Glomerular endothelial cell (primary cell): ENCODE results near the gene PDGFA. TPM values are rescaled to one million over a fixed set of nuclear protein-coding genes. Genes with fewer than 3 reads are reported as not detected.

Source experiments
- DNase-seq: peaks from one replicate; pipeline ENCODE4 v3.0.0-alpha.2; 2011; ENCODE audit warnings: low read depth, low spot score; ENCODE audit errors: extremely low read depth
- total RNA-seq: library from RNA; depleted of rRNA; stranded (reverse); fragments of >200 nt; gene quantifications from 2 replicates; pipeline ENCODE4 v1.2.3, GENCODE V29; 2015

Gene PDGFA
- total RNA-seq, 1 donor from 2014 or later = 44.5 TPM

DNA sequence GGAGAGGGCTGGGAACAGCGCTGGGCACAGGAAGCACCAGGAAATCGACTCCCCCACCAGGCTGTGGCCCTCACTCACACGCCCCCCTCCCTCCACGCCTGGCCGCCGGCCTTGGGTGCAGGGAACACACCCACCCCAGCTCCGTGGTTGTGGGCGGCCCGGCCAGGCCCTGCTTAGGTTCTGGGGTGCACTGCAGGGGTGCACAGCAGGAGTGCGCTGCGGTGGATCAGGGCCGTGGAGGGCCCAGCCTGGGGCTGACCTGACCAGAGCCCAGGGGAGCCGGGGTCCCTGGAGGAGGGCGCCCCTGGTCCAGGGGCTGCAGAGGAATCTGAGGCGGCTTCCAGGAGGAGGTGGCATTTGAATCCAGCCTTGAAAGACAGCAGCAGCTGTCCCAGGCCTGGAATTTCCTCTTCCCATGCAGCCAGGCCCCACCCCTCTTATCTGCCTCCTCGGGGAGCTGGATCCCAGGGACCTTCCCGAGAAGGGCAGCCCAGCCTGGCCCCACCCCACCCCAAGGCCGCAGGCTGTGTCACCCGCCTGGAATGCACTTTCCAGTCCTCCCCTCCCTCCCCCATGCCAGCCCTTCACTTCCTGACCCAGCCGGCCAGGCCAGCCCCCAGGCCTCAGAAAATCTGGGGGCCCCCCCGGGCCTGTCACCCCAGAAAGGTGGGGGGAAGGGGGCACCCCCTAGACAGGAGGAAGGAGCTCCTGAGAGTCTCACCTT is 18.4 kb upstream of the PDGFA start:
- no peak for DNase-seq

DNA sequence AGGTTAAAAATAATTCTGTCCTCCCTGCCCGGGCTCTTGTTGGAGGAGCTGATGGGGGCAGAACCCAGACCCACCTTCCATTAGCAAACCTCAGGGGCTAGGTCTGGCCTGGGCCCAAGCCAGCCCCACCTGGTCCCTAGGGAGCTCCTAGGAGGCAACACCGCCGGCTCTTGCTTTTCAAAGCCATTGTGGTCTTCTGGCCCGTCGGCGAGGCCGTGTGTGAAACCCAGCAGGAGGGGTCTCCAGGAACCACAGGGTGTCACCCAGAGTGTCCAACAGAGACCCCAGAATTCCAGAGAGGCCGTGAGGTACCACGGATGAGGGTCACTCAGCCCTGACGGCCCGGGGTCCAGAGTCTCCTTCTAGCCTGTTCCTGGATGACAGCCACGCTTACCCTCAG is 16.6 kb upstream of the PDGFA start:
- DNase-seq = no peak

DNA sequence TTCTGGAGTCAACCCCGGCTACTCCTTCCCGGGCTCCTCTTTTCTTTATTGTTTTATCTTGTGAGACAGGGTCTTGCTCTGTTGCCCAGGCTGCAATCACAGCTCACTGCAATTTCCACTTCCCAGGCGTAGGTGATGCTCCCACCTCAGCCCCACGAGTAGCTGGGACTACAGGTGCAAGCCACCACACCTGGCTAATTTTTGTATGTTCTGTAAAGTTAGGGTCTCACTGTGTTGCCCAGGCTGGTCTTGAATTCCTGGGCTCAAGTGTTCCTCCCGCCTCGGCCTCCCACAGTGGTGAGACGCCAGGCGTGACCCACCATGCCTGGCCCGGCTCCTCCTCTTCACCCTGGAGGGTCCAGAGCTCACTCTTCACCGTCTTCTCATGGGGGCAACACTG is 15.3 kb upstream of the PDGFA start:
- DNase-seq = no peak

DNA sequence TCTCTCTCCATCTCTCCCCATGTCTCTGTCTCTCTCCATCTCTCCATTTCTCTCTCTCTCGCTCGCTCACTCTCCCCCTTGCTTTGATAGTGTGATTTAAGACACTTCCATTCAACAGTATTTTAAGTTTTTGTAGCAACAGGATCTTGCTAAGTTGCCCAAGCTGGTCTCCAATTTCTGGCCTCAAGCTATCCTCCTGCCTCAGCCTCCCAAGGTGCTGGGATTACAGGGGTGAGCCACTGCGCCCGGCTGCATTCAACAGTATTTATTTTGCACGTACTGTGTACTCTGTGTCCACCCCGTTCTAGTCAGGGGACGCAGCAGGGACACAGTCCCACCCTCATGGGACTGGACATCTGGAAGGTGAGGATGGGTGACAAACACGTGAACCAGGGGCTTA is 14.4 kb upstream of the PDGFA start:
- no peak for DNase-seq

DNA sequence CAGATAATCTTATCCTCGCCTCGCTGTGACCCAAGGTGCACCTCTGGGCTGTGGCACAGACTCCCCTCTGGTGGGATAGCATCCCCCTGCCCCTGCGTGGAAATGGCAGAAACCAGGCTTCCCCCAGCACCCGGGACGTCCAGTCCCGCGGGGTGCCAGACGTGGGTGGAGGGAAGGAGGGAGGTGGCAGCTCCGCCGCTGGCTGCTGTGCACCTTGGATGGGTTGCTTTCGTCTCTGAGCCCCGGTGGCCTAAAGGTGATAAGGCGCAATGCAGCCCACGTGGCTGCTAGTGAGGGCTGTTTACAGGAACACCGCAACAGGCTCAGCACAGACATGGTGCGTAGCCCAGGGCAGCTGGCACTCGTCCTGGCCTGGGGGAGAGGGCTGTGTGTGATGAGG is 13.6 kb upstream of the PDGFA start:
- DNase-seq = no peak

DNA sequence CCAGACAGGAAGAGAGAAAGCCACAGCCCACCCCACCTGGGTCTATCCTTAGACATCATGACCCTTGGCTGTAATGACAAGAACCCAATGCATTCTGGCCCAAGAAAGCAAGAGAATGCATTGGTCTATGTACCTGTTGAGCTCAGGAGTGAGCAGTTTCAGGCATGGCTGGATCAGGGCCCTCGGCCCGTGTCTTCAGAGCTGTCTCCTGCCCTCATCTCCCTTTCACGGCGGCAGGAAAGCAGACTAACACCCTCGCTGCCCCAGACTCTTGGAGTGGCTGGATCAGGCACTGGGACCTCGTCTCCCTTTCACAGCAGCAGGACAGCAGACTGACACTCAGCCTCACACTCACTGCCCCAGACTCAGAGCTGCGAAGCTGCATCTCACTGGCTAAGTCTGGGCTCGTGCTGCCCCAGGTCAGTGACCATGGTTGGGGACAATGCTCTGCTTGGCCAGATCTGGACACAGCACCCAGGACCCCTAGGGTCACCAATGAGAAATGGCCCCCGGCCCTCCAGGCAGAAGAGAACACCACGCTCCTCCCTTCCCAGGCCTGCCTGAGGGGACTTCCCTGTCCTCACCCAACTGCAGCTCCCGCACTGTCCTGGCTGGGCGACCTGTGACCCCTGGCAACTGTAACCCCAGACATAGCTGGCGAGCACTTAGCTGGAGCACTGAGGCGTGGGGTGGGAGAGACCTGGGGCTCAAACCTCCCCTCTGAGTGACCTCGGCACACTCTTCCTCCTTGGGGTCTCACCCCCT is 12.9 kb upstream of the PDGFA start:
- DNase-seq = no peak

DNA sequence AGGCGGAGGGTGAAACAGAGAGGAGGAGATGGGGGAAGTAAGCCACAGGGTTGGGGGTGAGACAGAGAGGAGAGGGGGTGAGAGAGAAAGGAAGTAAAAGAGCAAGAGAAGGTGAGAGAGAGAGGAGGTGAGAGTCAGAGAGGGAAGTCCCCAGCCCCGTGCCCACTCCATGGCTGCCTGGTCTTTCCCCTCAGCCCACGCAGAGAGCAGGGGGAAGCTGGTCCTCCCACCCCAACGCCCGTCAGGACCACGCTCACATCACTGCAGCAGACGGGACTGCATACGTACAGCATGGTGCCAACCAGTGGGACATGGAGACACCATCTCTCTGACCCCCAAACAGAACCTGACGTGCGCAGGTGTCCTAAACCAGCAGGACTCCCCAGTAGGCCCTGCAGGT is 12.1 kb upstream of the PDGFA start:
- DNase-seq = no peak

DNA sequence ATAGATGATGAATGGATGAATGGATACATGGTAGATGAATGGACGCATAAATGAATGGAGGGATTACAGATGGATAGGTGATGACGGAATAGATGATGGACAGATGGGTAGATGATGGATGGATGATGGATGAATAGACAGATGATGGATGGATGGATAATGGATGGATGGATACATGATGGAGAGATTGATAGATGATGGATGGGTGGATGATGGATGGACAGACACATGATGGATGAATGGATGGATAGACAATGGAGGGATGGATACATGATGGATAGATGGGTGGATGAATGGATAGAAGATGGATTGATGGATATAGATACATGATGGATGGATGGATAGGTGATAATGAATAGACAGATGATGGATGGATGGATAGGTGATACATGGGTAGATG is 8.8 kb upstream of the PDGFA start:
- no peak for DNase-seq

DNA sequence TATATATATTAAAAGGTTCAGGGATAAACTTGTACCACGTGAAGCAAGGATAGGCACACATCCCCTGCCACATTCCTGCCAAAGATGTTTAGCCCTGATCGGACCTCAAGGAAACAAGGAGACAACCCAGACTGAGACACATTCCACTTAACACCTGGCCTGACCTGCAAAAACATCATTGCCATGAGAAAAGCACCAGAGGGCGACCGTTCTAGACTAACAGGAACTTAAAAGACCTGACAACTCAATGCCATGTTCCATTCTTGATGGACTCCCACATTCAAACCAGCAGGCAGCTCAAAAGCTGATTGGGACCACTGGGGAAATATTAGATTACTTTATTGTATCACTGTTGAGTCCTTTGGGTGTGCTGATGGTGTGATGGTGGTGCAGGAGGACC is 8.1 kb upstream of the PDGFA start:
- DNase-seq = no peak

DNA sequence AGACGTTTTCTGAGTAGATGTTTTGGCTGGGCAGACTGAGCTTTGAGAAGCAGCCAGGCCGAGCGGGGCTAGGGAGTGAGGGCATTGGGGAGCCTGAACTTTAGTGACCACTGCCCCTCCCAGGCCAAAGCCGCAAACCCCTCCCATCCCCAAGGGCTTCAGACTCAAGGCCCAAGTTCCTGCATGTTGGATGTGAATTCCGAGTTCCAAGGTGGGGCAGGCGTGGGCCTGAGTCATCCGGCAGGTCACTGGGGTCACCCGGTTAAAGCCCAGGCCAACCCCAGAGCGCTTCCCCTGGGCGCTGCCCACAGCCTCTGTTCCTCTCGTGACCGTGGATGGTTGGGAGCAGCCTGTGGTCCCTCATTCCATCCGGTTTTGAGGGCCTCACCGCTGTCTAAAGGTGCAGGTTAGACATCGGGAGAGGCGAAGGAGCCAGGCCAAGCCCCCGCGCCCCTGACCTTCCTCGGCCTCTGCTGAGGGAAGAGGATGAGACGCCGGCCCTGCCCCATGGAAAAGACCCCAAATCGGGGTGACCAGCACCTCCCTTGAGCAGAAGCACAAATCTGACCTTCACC is 6.9 kb upstream of the PDGFA start:
- no peak for DNase-seq

DNA sequence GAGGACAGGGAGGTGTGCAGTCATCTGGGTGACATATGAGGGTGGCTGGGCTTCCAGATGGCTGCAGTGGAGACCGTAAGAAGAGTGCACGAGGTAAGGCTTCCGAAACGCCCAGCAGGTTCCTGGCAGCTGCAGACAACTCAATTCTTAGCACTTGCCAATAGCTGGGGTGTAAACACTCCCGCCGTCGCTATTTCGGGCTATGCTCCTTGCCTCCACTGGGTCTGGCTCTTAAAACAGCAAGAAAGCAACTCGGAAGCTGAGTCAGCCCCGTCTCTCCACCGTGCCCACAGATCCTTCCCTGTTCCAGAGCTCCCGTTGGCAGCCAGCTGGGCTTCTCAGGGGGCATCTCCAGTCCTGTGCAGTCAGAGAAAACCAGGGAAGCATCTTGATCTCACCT is 6.1 kb upstream of the PDGFA start:
- DNase-seq = no peak

DNA sequence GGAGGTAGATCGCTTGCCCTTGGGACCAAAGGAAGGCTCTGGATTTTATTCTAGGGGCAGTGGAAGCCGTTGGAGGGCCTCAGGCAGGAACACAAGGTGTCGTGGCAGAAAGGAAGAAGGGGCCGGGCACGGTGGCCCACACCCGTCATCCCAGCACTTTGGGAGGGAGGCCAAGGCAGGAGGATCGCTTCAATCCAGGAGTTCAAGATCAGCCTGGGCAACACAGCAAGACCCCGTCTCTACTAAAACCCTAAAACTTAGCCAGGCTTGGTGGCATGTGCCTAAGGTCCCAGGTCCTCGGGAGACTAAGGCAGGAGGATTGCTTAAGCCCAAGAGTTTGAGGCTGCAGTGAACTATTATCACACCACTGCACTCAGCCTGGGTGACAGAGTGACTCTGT is 5.2 kb upstream of the PDGFA start:
- DNase-seq = no peak

DNA sequence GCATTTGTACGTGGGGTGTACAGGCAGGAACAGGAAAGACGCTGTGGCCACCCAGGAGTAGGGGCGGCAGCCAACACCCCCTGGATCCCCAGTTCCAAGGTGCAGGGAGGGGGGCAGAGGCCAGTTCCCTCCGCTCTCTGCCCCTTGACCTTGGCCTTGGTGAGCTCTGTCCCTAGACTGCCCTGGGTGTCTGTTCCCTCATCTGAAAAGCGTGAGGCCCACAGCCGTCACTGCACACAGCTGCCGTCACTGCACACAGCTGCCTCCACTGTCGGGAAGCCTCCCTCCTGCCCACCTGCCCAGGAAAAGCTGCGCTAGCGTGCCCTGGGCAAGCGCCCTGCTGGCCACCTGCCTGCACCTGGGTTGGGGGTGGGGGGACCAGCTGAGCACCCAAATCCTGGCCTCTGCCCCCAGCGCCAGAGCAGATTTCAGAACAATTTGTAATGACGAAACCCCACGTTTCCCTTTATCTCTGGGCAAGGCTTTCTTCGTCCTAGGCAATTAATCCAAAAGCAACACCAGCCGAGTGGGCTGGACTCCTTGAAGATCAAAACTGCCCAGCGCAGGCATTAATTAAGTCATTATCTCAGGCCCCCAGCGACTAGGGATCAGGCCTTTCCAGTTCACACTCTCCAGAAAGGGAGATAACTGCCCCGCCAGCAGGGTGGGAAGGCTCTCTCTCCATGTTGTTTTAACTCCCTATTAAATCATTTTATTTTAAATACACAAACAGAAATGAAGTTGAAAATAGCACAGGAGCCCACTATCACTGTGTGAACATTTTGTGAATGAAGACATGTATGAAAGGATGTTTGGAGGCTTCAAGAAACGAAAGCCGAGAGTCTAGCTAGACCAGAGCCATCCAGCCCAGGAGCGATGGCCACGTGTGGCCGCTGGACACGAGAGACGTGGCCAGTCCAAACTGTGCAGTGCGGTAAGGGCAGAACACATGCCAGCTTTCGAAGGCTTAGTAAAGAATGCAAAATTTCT is 4.0 kb upstream of the PDGFA start:
- DNase-seq = no peak

DNA sequence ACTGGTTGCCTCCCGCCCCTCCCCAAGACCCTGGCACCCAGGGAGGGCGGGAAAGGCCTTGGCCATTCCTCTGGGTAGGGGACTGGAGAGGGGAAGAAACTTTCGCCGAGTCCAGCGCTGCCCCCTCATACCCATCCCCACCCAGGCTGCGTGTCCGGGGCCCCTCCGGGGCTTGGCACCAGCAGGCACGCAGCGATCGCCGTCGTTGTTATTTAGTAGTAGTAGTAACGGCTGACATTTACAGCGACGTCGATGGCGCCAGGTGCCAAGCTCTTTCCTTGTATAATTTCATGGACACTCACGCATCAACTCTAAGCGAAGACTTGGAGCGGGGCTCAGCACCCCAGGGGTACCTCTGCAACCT is 3.3 kb upstream of the PDGFA start:
- no peak for DNase-seq

DNA sequence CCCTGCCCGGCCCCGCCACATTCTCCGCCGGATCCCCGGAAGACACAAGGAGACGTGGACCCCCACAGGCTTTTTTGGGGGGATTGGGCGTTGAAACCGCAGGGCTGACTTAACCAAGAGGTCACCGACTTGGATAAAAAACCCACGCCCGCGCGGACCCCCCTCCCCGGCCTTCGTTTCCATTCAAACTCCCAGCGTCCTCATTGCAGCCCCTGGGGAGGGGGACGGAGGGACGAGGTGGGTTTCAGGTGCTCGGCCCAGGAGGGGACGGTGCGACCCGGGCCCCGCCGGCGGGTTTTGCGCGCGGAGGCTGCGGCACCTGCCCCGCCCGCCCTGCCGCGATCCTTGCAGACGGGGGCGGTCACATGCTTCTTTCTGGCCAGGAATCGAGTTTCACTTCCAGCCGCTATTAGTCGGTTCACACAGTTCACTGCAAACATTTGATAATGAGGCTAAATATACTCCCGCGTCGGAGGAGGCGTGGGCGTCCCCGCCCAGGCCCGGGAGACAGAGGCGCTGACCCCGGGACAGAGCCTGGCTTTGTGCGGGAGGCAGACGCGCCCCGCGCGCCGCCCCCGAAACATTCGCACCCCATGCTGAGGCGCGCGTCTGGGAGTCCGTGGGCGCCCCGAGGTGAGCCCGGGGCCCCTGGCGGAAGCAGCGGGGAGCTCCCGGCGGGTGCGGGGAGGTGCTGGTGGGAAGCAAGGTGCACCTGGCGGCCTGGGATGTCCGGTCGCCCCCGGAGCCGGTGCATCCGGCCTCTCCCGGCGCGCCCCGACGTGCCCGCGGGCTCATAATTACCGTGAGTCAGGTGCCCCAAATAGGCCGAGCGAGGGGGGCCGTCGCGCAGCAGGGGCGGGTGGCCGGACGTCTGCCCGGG is 2.7 kb upstream of the PDGFA start:
- no peak for DNase-seq

DNA sequence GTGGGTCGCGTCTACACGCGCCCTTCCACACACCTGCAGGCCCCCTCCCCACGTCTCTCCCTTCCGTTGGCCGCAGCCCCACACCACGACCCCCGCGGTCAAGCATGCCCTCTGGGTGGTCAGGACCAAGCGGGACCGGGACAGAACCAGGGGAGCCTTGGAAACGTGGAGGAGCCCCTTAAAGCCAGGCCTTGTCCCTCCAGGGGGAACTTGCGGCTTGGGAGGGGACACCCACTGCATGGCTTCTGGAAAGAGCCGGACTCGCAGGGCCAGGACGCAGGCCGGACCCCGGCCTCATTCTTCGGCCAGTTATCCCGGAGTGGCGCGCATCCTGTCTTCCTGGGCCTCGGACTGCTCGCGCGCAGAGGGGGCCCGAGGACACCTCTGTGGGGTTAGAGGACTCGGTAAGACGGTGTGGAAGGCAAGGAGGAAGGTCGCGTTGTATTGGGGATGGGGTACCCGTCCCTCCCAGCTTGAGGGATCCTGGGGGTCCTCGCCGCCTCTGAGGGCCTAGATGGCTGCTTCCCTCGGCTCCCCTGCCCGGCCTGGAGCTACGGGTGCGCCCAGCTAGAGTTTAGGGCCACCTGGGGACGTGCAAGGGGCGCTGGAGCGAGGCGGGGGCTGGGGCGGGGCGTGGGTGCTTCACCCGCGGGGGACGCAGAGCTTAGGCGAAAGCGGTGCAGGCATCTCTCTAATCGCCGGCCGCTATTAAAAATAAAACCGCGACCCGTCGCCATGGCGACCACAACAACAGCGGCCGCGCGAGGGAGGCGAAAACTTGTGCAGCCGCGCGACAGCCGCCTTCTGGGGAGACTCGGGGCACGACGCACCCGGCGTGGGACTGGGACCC is 1.8 kb upstream of the PDGFA start:
- no peak for DNase-seq

DNA sequence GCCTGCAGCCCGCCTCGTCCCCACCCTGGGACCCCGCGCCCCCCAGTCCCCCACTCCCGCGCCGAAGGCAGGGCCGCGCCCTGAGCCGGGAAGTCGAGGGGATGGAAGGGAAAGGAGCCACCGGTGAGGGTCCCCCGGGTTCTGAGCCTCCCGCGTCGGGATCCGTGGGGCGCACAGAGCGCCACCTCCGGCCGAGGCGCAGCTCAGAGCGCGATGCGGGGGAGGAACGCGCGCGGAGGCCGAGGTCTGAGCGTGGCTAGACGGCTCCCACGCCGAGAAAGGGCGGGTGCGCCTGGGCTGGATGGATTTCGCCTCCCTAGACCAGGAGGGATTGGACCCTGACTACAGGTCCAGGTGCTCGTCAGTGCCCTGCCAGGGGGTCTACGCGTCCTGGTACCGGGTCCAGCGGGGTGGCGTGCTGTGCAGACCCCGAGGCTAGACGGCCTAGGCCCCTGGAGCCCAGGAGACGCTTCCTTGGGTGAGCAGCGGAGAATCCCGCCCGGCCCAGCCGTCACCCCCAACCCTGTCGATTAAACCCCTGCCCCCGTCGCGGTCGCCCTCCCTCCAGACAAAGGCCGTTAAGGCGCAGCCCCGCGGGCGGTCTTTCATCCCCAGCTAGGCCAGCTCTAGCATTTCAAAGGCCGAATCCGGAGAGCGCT is 986 bp upstream of the PDGFA start:
- DNase-seq = no peak

DNA sequence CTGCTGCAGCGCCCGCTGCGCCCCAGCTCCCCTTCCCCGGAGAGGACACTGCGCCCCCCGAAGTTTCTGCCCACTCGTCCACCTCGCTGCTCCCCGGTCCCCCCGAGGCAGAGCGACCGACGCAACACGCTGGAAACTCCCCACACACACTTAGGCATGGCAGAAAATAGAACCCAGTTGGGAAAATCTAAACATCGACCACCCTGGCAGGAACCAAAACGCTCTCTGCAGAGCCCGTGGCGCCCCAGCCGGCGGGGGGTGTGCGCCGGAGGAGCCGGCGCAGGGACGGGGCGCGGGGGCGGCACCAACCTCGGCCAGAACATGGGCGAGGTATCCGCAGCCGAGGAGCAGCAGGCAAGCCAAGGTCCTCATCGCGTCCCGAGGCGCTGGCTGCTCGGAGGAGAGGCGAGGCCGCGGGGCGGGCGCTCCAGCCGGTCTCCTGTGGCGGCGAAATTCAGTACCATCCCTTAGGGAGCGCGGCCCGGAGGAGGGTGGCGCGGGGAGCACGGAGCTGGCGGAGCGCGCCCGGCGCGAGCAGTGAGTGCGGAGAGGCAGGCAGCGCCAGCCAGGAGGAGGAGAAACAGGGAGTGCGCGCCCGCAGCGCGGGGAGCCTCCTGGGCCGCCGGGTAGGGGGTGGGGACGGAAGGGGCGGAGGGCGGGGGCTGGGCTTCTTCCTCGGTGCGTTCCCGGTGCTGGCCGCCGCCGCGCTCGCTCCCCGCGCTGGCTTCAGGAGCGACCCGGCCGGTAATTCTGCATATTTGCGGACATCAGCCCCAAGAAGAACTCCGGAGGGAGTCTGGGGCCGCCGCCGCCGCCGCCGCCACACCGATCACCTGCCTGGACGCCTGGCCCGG is 789 bp downstream of the PDGFA start:
- no peak for DNase-seq
